Measurements from ENCODE around the gene PSMC1. TPM values are rescaled to one million over a fixed set of nuclear protein-coding genes. Genes with fewer than 3 reads are reported as not detected.

Gene PSMC1
- total and polyA plus RNA-seq, 2 of the 4 experiments (the other 2 are of a cell fraction): 181 to 194 TPM

- Histone ChIP-seq H2AFZ (replicated peaks; ENCODE audit: low read length, poor library complexity) (no peak overlapping the region), H2AK9ac (replicated peaks; ENCODE audit: low read depth, low read length, poor library complexity) (no peak overlapping the region), H4K20me1 (ENCODE audit: insufficient read depth, low read length) (no peaks in the 10 kb centered on the region), H3K4ac (ENCODE audit: low read depth, low read length) (no peak overlapping the region), H3K9me1 (ENCODE audit: insufficient read depth, low read length) (no peaks in the 10 kb centered on the region), H3K27ac (ENCODE audit: insufficient read depth, low read length) (no peak overlapping the region), H3K4me2 (ENCODE audit: low read depth, low read length) (no peak overlapping the region), H4K8ac (ENCODE audit: low read depth in 2 of 2, low read length in 2 of 2) (no peak overlapping the region), H2BK20ac (ENCODE audit: low read depth, low read length) (no peak overlapping the region), H3K18ac (ENCODE audit: low read depth, low read length) (no peak overlapping the region), H3K56ac (ENCODE audit: extremely low read depth, insufficient read depth, low read length) (no peak overlapping the region), H3K9ac (ENCODE audit: low read depth, low read length) (no peak overlapping the region), H3K79me1 (ENCODE audit: low read depth in 1 of 2, low read length in 2 of 2) (no peaks in the 10 kb centered on the region; a peak in 2 of 4 replicates), H2BK5ac (ENCODE audit: low read depth, low read length, poor library complexity, severe bottlenecking) (no peak overlapping the region), H3K36me3 (ENCODE audit: control insufficient read depth, insufficient read depth, low read length) (peaks cover 6% of the 10 kb centered on the region), H2BK15ac (ENCODE audit: low read depth, low read length) (no peak overlapping the region), H4K91ac (ENCODE audit: insufficient read depth, low read depth, low read length) (no peak overlapping the region), H3K23ac (ENCODE audit: low read depth, low read length) (no peak overlapping the region), H3K4me3 (ENCODE audit: insufficient read depth, low read depth, low read length) (no peak overlapping the region), H3K4me1 (ENCODE audit: control insufficient read depth, insufficient read depth, low read length) (no peaks in the 10 kb centered on the region), H3K14ac (replicated peaks; ENCODE audit: low read depth, low read length) (no peak overlapping the region), H2BK120ac (ENCODE audit: low read depth, low read length) (no peak overlapping the region), H4K5ac (ENCODE audit: low read depth, low read length) (no peak overlapping the region), H3K27me3 (ENCODE audit: control insufficient read depth, insufficient read depth, low read length) (no peaks in the 10 kb centered on the region), H3K9me3 (ENCODE audit: control insufficient read depth, insufficient read depth, low read length) (no peaks in the 10 kb centered on the region), H2AK5ac (ENCODE audit: low read depth, low read length) (no peak overlapping the region)
- intact Hi-C loops (cut with micrococcal nuclease): loop anchor here (5.0 to 10.0 kb wide), 4 partner anchors 80 to 872 kb away; partner anchors contain the start of gene TTC7B
- no CpG with 5 or more reads among the region's 10 CpGs for WGBS, 2 experiments (ENCODE audit: extremely low coverage in 2 of 2, insufficient read length in 1 of 2)
- ATAC-seq (ENCODE audit: low read depth) (no peak), DNase-seq (no peak)
- CTCF ChIA-PET: interaction anchor here (0.8 to 1.8 kb wide), 5 partner anchors 96 to 395 kb away, joined by 3 to 10 read pairs (median 3); no protein-coding TSS in a partner anchor
- POLR2A ChIA-PET (ENCODE audit: unreplicated experiment): no interaction called here
- in situ Hi-C loops (cut with MboI; ENCODE audit: low sequenced_read_pairs): loop anchor here (5.0 kb wide), 1 partner anchor 395 kb away; no protein-coding TSS in a partner anchor
- dilution Hi-C loops (cut with HindIII; ENCODE audit: low sequenced_read_pairs, unreplicated experiment): no loop called here
- no TSS peak for BruUV-seq (replicated peaks)
- TF ChIP-seq MAZ (IDR thresholded peaks at IDR 0.05; ENCODE audit: borderline replicate concordance, low read depth, low read length): no peak
- TF ChIP-seq MAFK (IDR thresholded peaks at IDR 0.05; ENCODE audit: low read depth, low read length): no peak
- TF ChIP-seq CEBPB (IDR thresholded peaks at IDR 0.05; ENCODE audit: low read depth, low read length): no peak
- no peak for TF ChIP-seq RFX5 (IDR thresholded peaks at IDR 0.05; ENCODE audit: low read depth, low read length)
- no peak for TF ChIP-seq RAD21 (IDR thresholded peaks at IDR 0.05; ENCODE audit: low read length)
- no peak for TF ChIP-seq NFE2L2 (IDR thresholded peaks at IDR 0.05; ENCODE audit: low read depth, low read length)
- no peak for TF ChIP-seq RCOR1 (IDR thresholded peaks at IDR 0.05; ENCODE audit: insufficient replicate concordance, low read length)
- no peak for TF ChIP-seq BHLHE40 (IDR thresholded peaks at IDR 0.05; ENCODE audit: low read depth, low read length)
- TF ChIP-seq POLR2A (IDR thresholded peaks at IDR 0.05; ENCODE audit: low read depth, low read length): no peak
- no peak for TF ChIP-seq CTCF (conservative IDR thresholded peaks at IDR 0.05; ENCODE audit: low read depth, low read length)
- TF ChIP-seq ELK1 (IDR thresholded peaks at IDR 0.05; ENCODE audit: borderline replicate concordance, low read depth, low read length): no peak
- no peak for TF ChIP-seq MXI1 (IDR thresholded peaks at IDR 0.05; ENCODE audit: borderline replicate concordance, low read depth, low read length)
- TF ChIP-seq USF2 (IDR thresholded peaks at IDR 0.05; ENCODE audit: low read depth, low read length): no peak
- no peak for TF ChIP-seq FOS (IDR thresholded peaks at IDR 0.05; ENCODE audit: low read depth, low read length)
- no peak for TF ChIP-seq CHD1 (IDR thresholded peaks at IDR 0.05; ENCODE audit: low read depth, low read length)
These were observed 46.4 kb downstream of the PSMC1 start for GRCh38 chr14:90302529-90303303.

Measured in IMR-90 (cell line).